ENCODE results near the gene FBXL5.

The FBXL5 gene

DNA sequence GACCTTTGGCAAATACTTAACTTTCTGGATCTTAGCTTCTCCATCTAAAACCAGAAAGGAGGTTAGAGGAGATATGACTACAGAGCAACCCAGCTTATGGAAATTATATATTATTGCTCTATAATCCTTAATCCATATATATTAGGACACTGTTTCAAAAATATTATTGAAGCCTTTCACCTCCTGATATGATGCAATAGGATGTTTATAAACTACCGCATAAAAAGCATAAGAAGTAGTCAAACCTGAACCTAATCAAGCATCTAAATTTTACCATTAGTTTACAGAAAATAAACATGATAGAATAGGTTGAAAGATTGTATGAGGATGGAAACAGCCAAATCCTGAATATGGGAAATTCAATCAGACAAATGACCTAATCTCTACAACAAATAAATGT lies 20.9 kb upstream of the FBXL5 start:
- DNase-seq (ENCODE audit: low read depth in 2 of 2) = no peak

DNA sequence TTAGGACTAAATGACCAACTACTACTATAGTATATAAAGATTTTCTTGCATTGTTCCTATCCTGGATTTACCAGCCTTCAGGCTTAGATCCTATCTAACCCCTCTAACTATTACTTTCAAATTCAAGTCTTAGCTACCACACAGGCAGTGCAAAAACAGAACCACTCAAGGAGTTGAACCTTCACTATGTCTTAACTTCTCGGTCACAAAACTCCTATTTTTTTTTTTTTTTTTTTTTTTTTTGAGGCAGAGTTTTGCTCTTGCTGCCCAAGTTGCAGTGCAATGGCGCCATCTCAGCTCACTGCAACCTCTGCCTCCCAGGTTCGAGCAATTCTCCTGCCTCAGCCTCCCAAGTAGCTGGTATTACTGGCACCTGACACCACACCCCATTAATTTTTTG lies 20.2 kb upstream of the FBXL5 start:
- no peak for DNase-seq (ENCODE audit: low read depth in 2 of 2)

DNA sequence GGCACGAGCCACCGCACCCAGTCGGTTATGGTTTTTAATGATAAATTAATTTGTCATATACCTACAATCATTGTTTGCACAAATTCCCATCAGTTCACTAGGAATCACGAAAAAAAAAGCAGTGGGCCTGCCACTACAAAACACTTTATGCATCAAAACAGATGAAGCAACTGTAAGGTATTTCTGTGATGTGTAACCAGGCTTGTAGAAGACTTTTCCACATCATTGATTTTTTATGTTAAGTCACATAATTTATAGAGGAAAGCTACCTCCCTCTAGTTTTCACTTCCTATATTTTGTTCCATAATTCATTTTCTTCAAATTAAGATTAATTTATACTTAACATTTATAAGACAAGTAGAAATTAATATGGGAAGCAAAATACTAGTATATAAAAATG lies 19.8 kb upstream of the FBXL5 start:
- no peak for DNase-seq (ENCODE audit: low read depth in 2 of 2)

DNA sequence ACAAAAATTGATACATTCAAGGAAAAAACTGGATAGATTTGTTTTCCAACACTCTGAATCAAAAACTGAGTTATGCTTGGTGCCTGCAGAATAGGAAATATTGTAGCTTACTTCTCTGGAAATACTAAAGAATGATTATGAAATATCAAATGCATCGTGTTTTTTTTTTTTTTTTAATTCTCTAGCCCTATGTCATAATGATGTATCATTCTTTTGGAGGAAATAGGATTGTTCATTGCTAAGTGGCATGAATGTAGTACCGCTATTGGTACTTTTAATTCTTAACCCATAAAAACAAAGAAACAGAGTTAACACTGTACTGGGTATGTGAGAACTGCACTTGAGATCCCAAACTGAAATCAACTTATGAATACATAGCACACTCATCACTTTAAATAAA lies 18.9 kb upstream of the FBXL5 start:
- no peak for DNase-seq (ENCODE audit: low read depth in 2 of 2)

DNA sequence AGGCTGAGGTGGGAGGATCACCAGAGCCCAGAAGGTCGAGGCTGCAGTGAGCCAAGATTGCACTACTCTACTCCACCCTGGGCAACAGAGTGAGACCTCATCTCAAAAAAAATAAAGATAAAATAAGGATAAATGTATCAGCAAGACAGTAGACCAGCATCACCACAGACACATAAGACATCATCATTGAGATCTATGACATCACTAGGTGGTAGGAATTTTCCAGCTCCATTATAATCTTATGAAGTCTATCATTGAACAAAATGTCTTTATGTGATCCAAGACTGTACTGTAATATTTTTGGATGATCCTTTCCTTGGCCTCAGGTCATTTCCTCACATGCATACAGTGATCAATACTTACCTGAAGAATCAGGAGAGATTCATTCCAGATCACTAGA lies 18.2 kb upstream of the FBXL5 start:
- DNase-seq (ENCODE audit: low read depth in 2 of 2) = no peak

- no peak for DNase-seq (ENCODE audit: low read depth in 2 of 2)
Observed at GRCh38 chr4:15672101-15672500, 16.9 kb upstream of the FBXL5 start.

DNA sequence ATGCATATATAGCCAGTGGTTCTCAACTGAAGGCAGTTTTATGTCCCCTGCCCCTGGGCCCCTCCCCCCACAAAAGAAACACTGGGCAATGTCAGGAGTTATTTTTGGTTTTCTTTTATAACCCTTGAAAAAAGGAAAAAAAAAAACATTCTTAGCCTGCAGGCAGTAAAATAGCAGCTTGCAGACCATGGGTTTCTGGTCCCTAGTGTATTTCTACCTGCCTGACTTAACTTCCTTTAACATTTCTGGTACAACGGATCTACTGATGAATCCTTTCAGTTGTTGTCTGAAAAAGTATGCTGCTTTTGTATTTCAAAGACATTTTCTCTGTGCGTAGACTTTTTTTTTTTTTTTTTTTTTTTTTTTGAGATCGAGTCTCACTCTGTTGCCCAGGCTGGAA lies 15.4 kb upstream of the FBXL5 start:
- DNase-seq (ENCODE audit: low read depth in 2 of 2) = no peak

GRCh38 chr4:15668566-15669435 lies 13.6 kb upstream of the FBXL5 start:
- DNase-seq (ENCODE audit: low read depth in 2 of 2) = no peak

GRCh38 chr4:15667006-15667405 lies 11.8 kb upstream of the FBXL5 start:
- DNase-seq (ENCODE audit: low read depth in 2 of 2) = no peak

- no peak for DNase-seq (ENCODE audit: low read depth in 2 of 2)
Observed at GRCh38 chr4:15665753-15666365, 10.7 kb upstream of the FBXL5 start.

DNA sequence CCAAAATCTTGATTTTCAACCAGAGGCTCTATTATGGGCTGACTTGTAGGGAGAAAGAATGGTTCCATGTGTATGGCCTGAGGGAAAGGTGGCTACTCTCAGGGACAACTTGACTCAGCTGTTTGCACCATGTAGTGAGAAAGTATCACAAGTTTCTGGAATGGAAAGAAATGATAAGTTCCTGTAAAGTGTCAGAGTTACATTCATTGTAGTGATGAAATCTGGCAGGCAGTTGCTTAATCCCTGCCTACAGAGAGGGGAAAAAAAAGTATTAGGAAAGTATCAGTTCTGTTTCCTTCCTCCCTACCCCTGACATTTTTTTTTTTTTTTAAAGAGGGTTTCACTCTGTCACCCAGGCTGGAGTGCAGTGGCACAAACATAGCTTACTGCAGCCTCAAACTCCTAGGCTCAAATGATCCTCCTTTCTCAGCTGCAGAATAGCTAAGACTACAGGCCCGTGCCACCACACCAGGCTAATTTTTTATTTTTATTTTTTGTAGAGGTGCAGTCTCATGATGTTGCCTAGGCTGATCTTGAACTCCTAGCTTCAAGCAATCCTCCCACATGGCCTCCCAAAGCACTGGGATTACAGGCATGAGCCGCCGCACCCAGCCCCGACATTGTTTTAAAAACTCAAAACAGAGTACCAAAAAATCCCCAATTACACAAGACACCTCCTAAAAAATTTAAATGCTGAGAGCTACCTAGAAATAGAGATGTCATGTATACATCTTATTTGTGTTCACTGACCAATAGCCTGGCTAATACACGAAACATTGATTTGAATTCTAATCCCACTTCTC lies 4.8 kb upstream of the FBXL5 start:
- peak in 1 of 2 experiments; percentile 44 for DNase-seq (ENCODE audit: low read depth in 2 of 2)

DNA sequence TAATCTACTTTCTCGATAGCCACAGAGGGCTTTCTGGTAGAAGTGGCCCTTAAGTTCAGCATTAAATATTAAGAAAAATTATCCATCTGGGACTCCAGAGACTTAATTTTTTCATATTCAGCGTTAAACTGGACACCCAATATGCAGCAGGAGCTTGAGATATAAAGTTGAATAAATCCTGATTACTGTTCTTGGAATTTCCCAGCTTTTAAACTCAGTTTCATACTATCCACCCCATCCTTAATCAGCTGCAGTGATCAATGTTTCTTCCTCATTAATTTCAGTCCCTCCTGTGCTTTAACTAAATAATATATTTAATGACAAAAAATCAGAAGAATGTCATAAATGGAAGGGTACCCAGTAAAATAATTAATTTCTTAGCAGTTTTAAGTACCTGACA lies 3.6 kb upstream of the FBXL5 start:
- no peak for DNase-seq (ENCODE audit: low read depth in 2 of 2)

DNA sequence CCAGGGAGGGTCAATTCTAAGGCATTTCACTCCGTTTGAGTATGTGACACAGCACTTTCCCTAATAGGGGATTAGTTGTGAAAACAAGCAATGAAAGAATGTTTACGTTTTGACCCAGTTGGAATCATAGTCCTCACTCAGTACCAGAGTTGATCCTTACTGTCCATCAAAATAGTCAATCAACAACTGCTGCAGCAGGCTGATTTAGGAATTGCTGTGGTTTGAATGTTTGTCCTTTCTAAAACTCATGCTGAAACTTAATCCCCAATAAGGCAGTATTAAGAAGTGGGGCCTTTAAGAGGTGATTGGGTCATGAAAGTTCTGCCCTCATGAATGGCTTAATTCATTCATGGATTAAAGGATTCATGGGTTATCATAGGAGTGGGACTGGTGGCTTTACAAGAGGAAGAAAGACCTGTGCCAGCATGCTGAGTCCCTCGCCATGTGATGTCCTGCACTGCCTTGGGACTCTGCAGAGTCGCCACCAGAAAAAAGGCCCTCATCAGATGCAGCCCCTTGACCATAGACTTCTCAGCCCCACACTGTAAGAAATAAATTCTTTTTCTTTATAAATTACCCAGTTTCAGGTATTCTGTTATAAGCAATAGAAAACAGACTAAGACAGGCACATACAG lies 3.1 kb upstream of the FBXL5 start:
- no peak for DNase-seq (ENCODE audit: low read depth in 2 of 2)

DNA sequence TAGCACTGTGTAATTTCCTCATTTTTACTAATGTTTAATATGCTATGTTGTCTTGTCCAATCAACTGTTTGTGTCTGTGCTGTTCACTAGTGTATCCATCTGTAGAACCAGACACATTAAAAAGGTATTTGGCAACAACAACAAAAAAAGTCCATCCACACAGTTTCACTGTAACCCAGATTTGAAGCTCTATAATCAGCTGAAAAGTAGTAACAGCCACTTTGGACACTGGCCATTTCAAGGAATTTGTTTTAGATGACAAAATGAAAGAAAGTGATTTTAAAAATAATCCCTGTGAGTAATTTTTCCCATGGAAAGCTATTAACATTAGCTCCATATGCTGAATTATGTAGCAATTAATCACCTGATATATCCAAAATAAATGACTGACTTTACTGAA lies 2.2 kb upstream of the FBXL5 start:
- no peak for DNase-seq (ENCODE audit: low read depth in 2 of 2)

GRCh38 chr4:15656038-15656470 lies 897 bp upstream of the FBXL5 start:
- no peak for DNase-seq (ENCODE audit: low read depth in 2 of 2)

DNA sequence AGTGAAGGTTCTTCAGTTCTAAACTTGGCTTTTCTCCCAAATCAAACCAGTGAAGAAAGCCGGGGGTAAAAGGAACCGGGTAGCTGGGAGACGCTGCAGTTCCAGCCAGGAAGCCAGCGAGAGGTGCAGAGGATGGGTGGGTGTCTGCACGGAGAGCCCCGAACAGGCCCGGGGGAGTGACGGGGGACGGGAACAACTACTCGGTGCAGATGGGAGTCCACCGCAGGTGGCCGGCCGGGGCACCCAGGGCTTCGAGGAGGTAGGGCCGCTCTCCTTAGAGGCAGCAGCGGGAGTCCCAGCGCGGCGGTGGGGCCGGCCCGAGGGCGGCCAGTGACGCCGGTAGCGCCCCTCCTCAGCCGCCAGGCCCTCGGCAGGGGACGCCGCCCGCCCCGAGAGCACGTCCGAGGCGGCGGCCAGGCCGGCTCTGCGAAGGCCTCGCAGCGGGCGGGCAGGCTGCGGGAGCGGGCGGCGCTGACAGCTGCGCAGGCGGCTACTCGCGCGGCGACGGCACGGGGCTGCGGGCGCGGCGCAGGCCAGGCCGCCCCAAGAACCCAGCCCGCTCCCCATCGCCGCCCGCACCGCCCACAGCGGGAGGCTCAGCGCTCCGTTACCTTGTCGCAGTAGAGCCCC lies 449 bp downstream of the FBXL5 start:
- DNase-seq (ENCODE audit: low read depth in 2 of 2) = no peak

- no peak for DNase-seq (ENCODE audit: low read depth in 2 of 2)
Observed at GRCh38 chr4:15653864-15654592, 1.1 kb downstream of the FBXL5 start.

GRCh38 chr4:15653420-15653819 lies 1.7 kb downstream of the FBXL5 start:
- no peak for DNase-seq (ENCODE audit: low read depth in 2 of 2)

DNA sequence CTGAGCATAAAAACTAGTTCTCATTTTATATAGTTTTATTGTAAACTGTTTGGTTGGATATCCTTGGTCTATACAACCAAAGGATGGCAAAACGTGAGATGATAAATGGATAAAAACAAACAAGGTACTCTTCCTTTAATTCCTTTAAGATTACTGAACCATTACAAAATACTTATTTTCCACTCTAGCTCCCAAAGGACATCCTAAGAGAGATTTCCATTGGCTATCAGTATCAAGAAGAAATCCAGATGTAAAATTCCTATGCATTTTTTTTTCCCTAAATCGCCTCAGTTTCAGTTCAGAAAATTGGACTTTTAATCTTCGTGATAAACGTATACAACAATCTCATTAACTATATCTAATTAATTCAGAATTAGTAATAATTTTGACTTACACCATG lies 2.3 kb downstream of the FBXL5 start:
- no peak for DNase-seq (ENCODE audit: low read depth in 2 of 2)

DNA sequence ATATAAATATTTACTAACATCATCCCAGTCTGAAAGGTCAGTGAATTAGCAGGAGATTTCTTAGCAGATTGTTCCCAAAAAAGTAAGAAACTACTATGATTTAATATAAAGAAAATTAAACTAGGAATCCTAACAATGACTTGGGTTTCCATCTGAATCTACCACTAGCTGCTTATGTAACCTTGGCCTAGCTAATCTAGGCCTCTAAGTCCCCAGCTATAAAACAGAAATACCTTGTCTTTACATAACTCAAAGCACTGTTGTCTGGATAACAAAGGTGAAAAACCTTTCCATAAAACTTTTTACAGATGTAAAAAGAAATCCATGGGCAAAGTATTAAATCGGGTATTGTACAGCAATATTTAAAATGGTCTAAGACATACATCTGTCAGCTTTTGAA lies 3.0 kb downstream of the FBXL5 start:
- DNase-seq (ENCODE audit: low read depth in 2 of 2) = no peak

DNA sequence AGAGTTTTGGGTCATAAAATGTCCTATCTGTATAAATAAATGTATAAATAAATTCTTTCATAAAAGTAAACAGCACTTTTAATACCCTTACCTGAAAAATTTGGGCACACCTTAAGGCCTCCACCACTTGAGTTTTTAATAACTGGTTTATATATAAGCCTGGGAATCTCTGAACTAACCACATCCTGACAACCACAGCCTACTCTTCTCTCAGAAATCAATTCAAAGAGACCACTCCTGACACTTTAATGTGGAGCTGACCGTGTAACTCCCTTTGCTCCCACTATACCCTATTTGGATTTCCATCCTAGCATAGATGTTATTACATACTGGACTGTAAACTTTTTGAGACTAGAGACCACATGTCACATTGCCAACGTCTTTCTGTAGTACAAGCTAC lies 3.5 kb downstream of the FBXL5 start:
- no peak for DNase-seq (ENCODE audit: low read depth in 2 of 2)
